Naive thymus-derived CD4-positive, alpha-beta T cell (primary cell): ENCODE measurements around the gene WDR31. TPM values are rescaled to one million over a fixed set of nuclear protein-coding genes. Genes with fewer than 3 reads are reported as not detected.
"Not testable (repeated sequence)": the region's sequence is repeated elsewhere in the genome, so short reads cannot be mapped to it uniquely, and the experiment has no call there.

ENCODE experiments used
- ATAC-seq: fragments of 150-1000 bp; cut with Tn5 transposase; 2 replicates; pipeline ENCODE4 v1.10.0; 2021; ENCODE audit warnings: mild to moderate bottlenecking, moderate library complexity
- CTCF ChIA-PET: fragments of 350-600 bp; sonication (Branson Sonifier 250); formaldehyde crosslinking; loops from one replicate; lab custom pipeline; 2021; ENCODE audit warnings: antibody characterized with exemption; lab: Charles Lee
- POLR2A ChIA-PET: fragments of 350-600 bp; sonication (Branson Sonifier 250); formaldehyde crosslinking; loops from one replicate; lab custom pipeline; 2021; ENCODE audit warnings: antibody characterized with exemption, inconsistent platforms; lab: Charles Lee
- DNase-seq, 9 donors: peaks; one replicate each; pipeline versions ENCODE4 v3.0.0 to v3.0.0-alpha.2; 2020 to 2022; ENCODE audit warnings: mixed read lengths in 1 of 9
- H3K27ac ChIP-seq: one replicate; pipeline ENCODE4 v1.7.0; 2013; ENCODE audit warnings: mild to moderate bottlenecking, low read depth, low read length, moderate library complexity
- H3K27me3 ChIP-seq, 2 donors: one replicate each; pipeline ENCODE4 v1.7.0; 2013; ENCODE audit warnings: low read length in 2 of 2, mild to moderate bottlenecking in 2 of 2, moderate library complexity in 2 of 2; ENCODE audit not compliant: control insufficient read depth in 2 of 2, insufficient read depth in 2 of 2
- H3K36me3 ChIP-seq, 3 experiments: 1 replicate in 2 of 3; 2 replicates in 1 of 3; pipeline ENCODE4 v1.7.0; 2013; ENCODE audit warnings: low read length in 3 of 3, mild to moderate bottlenecking in 3 of 3, moderate library complexity in 1 of 3; ENCODE audit not compliant: insufficient read depth in 3 of 3, control insufficient read depth in 2 of 3
- H3K4me1 ChIP-seq, 2 donors: one replicate each; pipeline ENCODE4 v1.7.0; 2013; ENCODE audit warnings: low read length in 2 of 2, mild to moderate bottlenecking in 2 of 2, moderate library complexity in 1 of 2; ENCODE audit not compliant: control insufficient read depth in 2 of 2, insufficient read depth in 2 of 2
- H3K4me3 ChIP-seq: 2 replicates; pipeline ENCODE4 v1.7.0; 2013; ENCODE audit warnings: mild to moderate bottlenecking, low read length
- H3K9me3 ChIP-seq, 3 experiments: 1 replicate in 2 of 3; 2 replicates in 1 of 3; pipeline ENCODE4 v1.7.0; 2013; ENCODE audit warnings: low read length in 3 of 3; ENCODE audit not compliant: control insufficient read depth in 2 of 3
- H3K27ac Mint-ChIP-seq, 9 donors: one replicate each; pipeline ENCODE4 v1.8.0; 2020 to 2022; ENCODE audit warnings: mixed read lengths in 9 of 9, mild to moderate bottlenecking in 8 of 9, moderate library complexity in 5 of 9, inconsistent platforms in 2 of 9
- H3K27me3 Mint-ChIP-seq, 5 donors: one replicate each; pipeline ENCODE4 v1.8.0; 2021 to 2022; ENCODE audit warnings: mixed read lengths in 5 of 5, mild to moderate bottlenecking in 1 of 5
- H3K36me3 Mint-ChIP-seq, 5 donors: one replicate each; pipeline ENCODE4 v1.8.0; 2020 to 2022; ENCODE audit warnings: mixed read lengths in 5 of 5, mild to moderate bottlenecking in 3 of 5, inconsistent platforms in 1 of 5
- H3K4me1 Mint-ChIP-seq, 7 donors: one replicate each; pipeline ENCODE4 v1.8.0; 2020 to 2022; ENCODE audit warnings: mixed read lengths in 7 of 7, mild to moderate bottlenecking in 3 of 7, inconsistent platforms in 1 of 7
- H3K4me3 Mint-ChIP-seq, 10 donors: one replicate each; pipeline ENCODE4 v1.8.0; 2020 to 2022; ENCODE audit warnings: mild to moderate bottlenecking in 10 of 10, mixed read lengths in 10 of 10, moderate library complexity in 6 of 10, inconsistent platforms in 2 of 10
- H3K9me3 Mint-ChIP-seq, 11 donors: one replicate each; pipeline ENCODE4 v1.8.0; 2020 to 2022; ENCODE audit warnings: mixed read lengths in 11 of 11, mild to moderate bottlenecking in 4 of 11, inconsistent platforms in 1 of 11, moderate library complexity in 1 of 11
- intact Hi-C, 2 donors: fragments of 100-400 bp; cut with micrococcal nuclease; formaldehyde crosslinking; loops; one replicate each; pipeline ENCODE4 v1.15.1; 2023
- polyA plus RNA-seq, 2 donors: library from polyadenylated mRNA; unstranded; fragments of 300-500 nt; fragmentation: Illumina TruSeq; gene quantifications; one replicate each; pipeline ENCODE4 v1.2.3, GENCODE V29; 2021
- total RNA-seq, 6 experiments: library from RNA in 5 of 6; stranded (reverse) in 5 of 6; gene quantifications; 1 replicate in 5 of 6; 2 replicates in 1 of 6; pipeline ENCODE4 v1.2.3 and lab custom pipeline; 2021 to 2026

Gene WDR31
- total and polyA plus RNA-seq, 7 experiments from 2014 or later: 0.27 to 1.7 (median 1.0) TPM

DNA sequence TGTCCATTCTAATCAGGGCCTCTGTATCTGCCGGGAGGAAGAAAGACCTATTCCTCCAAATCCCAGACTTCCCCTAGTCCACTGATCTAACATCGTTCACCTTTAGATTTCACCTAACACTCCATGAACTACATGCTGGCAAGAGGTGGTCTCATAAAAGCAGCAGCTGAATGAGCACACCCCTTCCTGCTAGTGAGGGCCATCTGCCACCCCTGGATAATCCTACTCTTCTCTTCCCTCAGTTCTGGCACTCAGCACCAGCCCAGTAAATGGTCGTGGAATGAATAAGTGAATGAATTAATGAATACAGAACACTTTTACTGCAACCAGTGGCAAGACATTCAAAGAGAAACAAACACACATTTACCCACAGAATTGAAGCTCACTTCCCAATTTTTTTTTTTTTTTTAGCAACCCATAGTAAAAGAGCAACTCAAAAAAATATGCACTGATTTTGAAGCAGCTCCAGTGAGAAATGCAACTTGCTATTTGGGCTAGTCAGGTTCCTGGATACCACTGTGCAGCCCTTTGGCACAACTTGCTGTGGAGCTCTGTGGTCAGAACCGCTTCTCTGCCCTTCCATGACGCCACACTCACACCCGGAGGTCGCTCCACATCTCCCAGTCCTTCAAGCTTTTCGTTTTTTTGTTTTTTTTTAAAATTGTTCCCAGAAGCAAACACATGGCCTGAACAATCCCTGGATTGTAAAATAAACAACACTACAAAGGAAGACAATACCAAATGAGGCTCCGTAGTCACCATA, 43.1 kb downstream of the WDR31 start:
- ATAC-seq (no peak), DNase-seq (no peak)
- H3K4me1 Mint-ChIP-seq: peaks cover 0 to 11% (median 4%) of the 10 kb centered on the region in 7 donors
- H3K9me3 Mint-ChIP-seq: no peaks in the 10 kb centered on the region
- Histone ChIP-seq H3K27ac (no peak overlapping the region), H3K9me3 (no peaks in the 10 kb centered on the region), H3K4me3 (no peak overlapping the region), H3K36me3 (peaks cover 0 to 16% (median 3%) of the 10 kb centered on the region in 3 experiments), H3K4me1 (no peaks in the 10 kb centered on the region), H3K27me3 (no peaks in the 10 kb centered on the region)
- no peak overlapping the region for H3K4me3 Mint-ChIP-seq
- intact Hi-C loops: no loop called here
- ChIA-PET CTCF (no interaction called here), POLR2A (no interaction called here)
- peaks cover 0 to 4% (median 0%) of the 10 kb centered on the region in 5 donors for H3K36me3 Mint-ChIP-seq
- H3K27ac Mint-ChIP-seq: peak overlapping the region in 2 of 9 donors; percentile 23 to 54
- H3K27me3 Mint-ChIP-seq: peaks cover 0 to 17% (median under 1%) of the 10 kb centered on the region in 5 donors

DNA sequence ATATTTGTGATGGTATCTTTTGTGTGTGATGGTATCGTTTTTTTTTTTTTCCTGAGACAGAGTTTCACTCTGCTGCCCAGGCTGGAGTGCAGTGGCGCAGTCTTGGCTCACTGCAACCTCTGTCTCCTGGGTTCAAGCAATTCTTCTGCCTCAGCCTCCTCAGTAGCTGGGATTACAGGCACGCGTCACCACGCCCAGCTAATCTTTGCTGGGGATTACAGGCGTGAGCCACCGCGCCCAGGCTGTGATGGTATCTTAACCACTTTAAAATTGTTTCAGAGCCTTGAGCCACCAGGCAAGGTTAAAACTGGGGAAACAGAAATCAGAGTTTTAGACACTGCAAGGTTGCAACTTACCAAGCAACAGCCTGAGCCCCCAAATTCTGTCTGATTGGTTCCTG, 43.8 kb downstream of the WDR31 start:
- H3K27me3 ChIP-seq, H3K9me3 ChIP-seq, H3K9me3 Mint-ChIP-seq, H3K4me3 Mint-ChIP-seq, DNase-seq, H3K4me3 ChIP-seq, POLR2A ChIA-PET, ATAC-seq, intact Hi-C loops, H3K27ac Mint-ChIP-seq, H3K27ac ChIP-seq, H3K36me3 Mint-ChIP-seq, H3K4me1 ChIP-seq: not testable (repeated sequence)
- peaks cover 0 to 16% (median 0%) of the 10 kb centered on the region in 5 donors for H3K27me3 Mint-ChIP-seq
- H3K4me1 Mint-ChIP-seq: peaks cover 0 to 11% (median 4%) of the 10 kb centered on the region in 7 donors
- peaks cover 0 to 24% (median 5%) of the 10 kb centered on the region in 3 experiments for H3K36me3 ChIP-seq
- CTCF ChIA-PET: interaction anchor here (0.6 to 0.7 kb wide), 2 partner anchors 29 to 41 kb away, joined by 3 read pairs; no protein-coding TSS in a partner anchor

DNA sequence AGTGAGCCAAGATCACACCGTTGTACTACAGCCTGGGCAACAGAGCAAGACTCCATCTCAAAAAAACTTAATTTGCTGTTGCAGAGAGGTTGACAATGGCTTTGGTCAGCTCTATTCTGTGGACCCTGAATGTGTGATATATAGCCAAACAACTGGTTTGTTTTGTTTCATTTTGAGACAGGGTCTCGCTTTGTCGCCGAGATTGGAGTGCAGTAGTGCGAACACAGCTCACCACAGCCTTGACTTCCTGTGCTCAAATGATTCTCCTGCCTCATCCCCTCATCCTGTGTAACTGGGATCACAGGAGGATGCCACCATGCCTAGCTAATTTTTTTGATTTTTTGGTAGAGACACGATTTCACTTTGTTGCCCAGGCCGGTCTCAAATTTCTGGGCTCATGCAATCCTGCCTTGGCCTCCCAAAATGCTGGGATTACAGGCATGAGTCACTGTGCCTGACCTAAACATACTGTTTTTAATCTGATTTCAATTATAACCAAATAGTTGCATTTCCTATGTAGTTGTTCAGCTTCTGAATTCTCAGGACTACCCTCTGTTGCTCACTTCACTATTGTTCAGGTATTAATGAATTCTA, 46.7 kb downstream of the WDR31 start:
- ATAC-seq (no peak), DNase-seq (no peak)
- POLR2A ChIA-PET: no interaction called here
- H3K9me3 ChIP-seq: no peaks in the 10 kb centered on the region
- no peak overlapping the region for H3K4me3 Mint-ChIP-seq
- H3K27ac ChIP-seq: no peak overlapping the region
- no peaks in the 10 kb centered on the region for H3K9me3 Mint-ChIP-seq
- no peaks in the 10 kb centered on the region for H3K4me1 ChIP-seq
- H3K27me3 ChIP-seq: no peaks in the 10 kb centered on the region
- peaks cover 13 to 52% (median 21%) of the 10 kb centered on the region in 3 experiments for H3K36me3 ChIP-seq
- peak overlapping the region in 2 of 9 donors; percentile 3 to 55 for H3K27ac Mint-ChIP-seq
- no peaks in the 10 kb centered on the region for H3K27me3 Mint-ChIP-seq
- CTCF ChIA-PET: no interaction called here
- peaks cover 0 to 5% (median 0%) of the 10 kb centered on the region in 7 donors for H3K4me1 Mint-ChIP-seq
- H3K36me3 Mint-ChIP-seq: peaks cover 5 to 32% (median 18%) of the 10 kb centered on the region in 5 donors
- intact Hi-C loops: no loop called here
- no peak overlapping the region for H3K4me3 ChIP-seq

DNA sequence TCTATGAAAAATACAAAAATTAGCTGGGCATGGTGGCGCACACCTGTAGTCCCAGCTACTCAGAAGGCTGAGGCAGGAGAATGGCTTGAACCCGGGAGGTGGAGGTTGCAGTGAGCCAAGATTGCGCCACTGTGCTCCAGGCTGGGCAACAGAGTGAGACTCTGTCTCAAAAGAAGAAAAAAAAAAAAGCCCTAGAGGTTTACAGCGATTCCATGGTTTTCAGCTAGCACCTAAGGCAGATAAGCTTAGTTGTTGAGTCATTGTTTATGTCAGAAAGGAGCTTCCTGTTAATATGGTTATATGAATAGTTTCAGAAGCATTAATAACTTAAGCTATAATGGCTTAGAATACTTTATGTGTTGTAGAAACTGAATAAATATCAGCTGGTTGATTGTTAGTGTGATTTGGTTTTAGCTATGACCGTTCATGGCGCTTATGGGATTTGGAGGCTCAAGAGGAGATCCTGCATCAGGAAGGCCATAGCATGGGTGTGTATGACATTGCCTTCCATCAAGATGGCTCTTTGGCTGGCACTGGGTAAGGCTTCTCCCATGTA, 49.9 kb downstream of the WDR31 start:
- no peaks in the 10 kb centered on the region for H3K9me3 Mint-ChIP-seq
- peak overlapping the region in 2 of 9 donors; percentile 38 to 62 for H3K27ac Mint-ChIP-seq
- ATAC-seq (no peak), DNase-seq (no peak)
- Histone ChIP-seq H3K4me3 (no peak overlapping the region), H3K27ac (no peak overlapping the region), H3K4me1 (no peaks in the 10 kb centered on the region), H3K9me3 (no peaks in the 10 kb centered on the region), H3K36me3 (peaks cover 18 to 81% (median 25%) of the 10 kb centered on the region in 3 experiments), H3K27me3 (no peaks in the 10 kb centered on the region)
- H3K36me3 Mint-ChIP-seq: peaks cover 8 to 42% (median 22%) of the 10 kb centered on the region in 5 donors
- no peak overlapping the region for H3K4me3 Mint-ChIP-seq
- CTCF ChIA-PET: interaction anchor here (0.6 kb wide), 1 partner anchor 18 kb away, joined by 4 read pairs; no protein-coding TSS in a partner anchor
- intact Hi-C loops: no loop called here
- H3K27me3 Mint-ChIP-seq: no peaks in the 10 kb centered on the region
- POLR2A ChIA-PET: no interaction called here
- peaks cover 0 to 4% (median 0%) of the 10 kb centered on the region in 7 donors for H3K4me1 Mint-ChIP-seq

DNA sequence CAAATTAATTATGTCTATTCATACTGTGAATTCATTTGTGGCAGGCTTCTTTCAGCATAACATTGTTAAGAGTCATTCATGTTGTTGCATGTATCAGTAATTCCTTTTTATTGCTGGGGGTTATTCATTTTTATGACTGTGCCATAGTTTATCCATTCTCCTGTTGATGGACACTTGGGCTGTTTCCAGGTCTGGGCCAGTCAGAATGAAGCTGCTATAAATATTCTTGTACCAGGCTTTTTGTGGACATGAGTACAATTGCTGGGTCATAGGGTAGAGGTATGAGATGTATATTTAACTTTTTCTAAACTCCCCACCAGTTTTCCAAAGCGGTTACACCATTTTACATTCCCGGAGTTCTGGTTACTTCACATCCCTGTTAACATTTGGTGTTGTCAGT, 51.0 kb downstream of the WDR31 start:
- Mint-ChIP-seq H3K27me3 (no peaks in the 10 kb centered on the region), H3K9me3 (no peaks in the 10 kb centered on the region), H3K4me3 (no peak overlapping the region), H3K36me3 (peaks cover 8 to 51% (median 29%) of the 10 kb centered on the region in 5 donors), H3K4me1 (peaks cover 0 to 6% (median 0%) of the 10 kb centered on the region in 7 donors), H3K27ac (peak overlapping the region in 1 of 9 donors; percentile 16)
- ATAC-seq: no peak
- intact Hi-C loops: no loop called here
- H3K4me1 ChIP-seq: no peaks in the 10 kb centered on the region
- peaks cover 27 to 91% (median 33%) of the 10 kb centered on the region in 3 experiments for H3K36me3 ChIP-seq
- H3K27me3 ChIP-seq: no peaks in the 10 kb centered on the region
- H3K4me3 ChIP-seq: no peak overlapping the region
- CTCF ChIA-PET: no interaction called here
- DNase-seq: no peak
- H3K27ac ChIP-seq: no peak overlapping the region
- H3K9me3 ChIP-seq: no peaks in the 10 kb centered on the region
- POLR2A ChIA-PET: interaction anchor here (0.5 kb wide), 1 partner anchor 45 kb away, joined by 4 read pairs; no protein-coding TSS in a partner anchor

DNA sequence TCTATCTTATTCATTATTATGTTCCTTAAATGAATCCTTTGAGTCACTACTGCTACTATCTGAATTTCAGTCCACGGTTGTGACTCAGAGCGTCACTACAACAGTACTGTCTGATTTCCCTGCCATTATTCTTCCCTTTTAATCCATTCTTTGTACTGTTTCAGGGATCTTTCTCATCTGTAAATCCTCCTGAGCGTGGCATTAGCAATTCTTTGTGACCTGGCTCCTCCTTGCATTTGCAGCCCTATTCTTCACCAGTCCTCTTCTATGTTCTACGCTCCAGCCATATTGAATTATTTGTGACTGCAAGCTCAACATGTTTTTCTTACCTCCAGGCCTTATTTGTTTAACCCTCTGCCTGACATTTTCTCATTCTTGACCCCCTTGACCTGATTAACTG, 58.7 kb downstream of the WDR31 start:
- CTCF ChIA-PET: interaction anchor here (0.6 kb wide), 1 partner anchor 412 kb away, joined by 3 read pairs; no protein-coding TSS in a partner anchor
- Histone ChIP-seq H3K4me3 (no peak overlapping the region), H3K9me3 (no peaks in the 10 kb centered on the region), H3K36me3 (peaks cover 30 to 73% (median 46%) of the 10 kb centered on the region in 3 experiments), H3K4me1 (peaks cover 2% of the 10 kb centered on the region in 2 donors), H3K27me3 (no peaks in the 10 kb centered on the region), H3K27ac (no peak overlapping the region)
- intact Hi-C loops: no loop called here
- ATAC-seq (no peak), DNase-seq (no peak)
- POLR2A ChIA-PET: no interaction called here
- Mint-ChIP-seq H3K27ac (peak overlapping the region in 4 of 9 donors; percentile 1 to 62 (median 36)), H3K4me3 (no peak overlapping the region), H3K27me3 (no peaks in the 10 kb centered on the region), H3K4me1 (peaks cover 11 to 39% (median 26%) of the 10 kb centered on the region in 7 donors), H3K9me3 (no peaks in the 10 kb centered on the region), H3K36me3 (peaks cover 24 to 61% (median 45%) of the 10 kb centered on the region in 5 donors)
